ENCODE results near the gene PKNOX1.
"Not testable (repeated sequence)": the region's sequence is repeated elsewhere in the genome, so short reads cannot be mapped to it uniquely, and the experiment has no call there.

DNA sequence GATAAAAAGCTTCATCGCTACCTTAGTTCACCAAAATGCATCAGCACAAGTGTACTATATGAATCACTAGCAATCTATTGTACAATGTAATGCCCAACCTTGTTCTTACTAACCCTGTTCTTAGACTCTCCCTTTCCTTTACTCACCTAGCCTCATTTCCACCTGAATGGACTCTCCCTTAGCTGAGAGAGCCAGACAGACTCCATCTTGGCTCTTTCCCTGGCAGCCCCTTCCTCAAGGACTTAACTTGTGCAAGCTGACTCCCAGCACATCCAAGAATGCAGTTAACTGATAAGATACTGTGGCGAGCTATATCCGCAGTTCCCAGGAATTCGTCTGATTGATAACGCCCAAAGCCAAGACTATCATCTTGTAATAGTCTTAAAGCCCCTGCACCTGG, 38.0 kb upstream of the PKNOX1 start:
- TF ChIP-seq, protein P1, sequence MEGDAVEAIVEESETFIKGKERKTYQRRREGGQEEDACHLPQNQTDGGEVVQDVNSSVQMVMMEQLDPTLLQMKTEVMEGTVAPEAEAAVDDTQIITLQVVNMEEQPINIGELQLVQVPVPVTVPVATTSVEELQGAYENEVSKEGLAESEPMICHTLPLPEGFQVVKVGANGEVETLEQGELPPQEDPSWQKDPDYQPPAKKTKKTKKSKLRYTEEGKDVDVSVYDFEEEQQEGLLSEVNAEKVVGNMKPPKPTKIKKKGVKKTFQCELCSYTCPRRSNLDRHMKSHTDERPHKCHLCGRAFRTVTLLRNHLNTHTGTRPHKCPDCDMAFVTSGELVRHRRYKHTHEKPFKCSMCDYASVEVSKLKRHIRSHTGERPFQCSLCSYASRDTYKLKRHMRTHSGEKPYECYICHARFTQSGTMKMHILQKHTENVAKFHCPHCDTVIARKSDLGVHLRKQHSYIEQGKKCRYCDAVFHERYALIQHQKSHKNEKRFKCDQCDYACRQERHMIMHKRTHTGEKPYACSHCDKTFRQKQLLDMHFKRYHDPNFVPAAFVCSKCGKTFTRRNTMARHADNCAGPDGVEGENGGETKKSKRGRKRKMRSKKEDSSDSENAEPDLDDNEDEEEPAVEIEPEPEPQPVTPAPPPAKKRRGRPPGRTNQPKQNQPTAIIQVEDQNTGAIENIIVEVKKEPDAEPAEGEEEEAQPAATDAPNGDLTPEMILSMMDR (IDR thresholded peaks at IDR 0.05) = not testable (repeated sequence)
- not testable (repeated sequence) for TF ChIP-seq EP300 (IDR thresholded peaks at IDR 0.05)
